H1 (cell line): ENCODE measurements around the gene TAS2R41.

Experiments used
- ATF3 ChIP-seq: IDR thresholded peaks from 2 replicates; pipeline ENCODE4 v1.6.1; 2011; ENCODE audit warnings: low read depth, mild to moderate bottlenecking, low read length; ENCODE audit not compliant: insufficient read depth
- CTCF ChIP-seq, 3 experiments: IDR thresholded peaks; 1 replicate in 2 of 3; 2 replicates in 1 of 3; pipeline versions ENCODE4 v1.5.1 to v1.6.1; 2011; ENCODE audit warnings: low read length in 3 of 3, mild to moderate bottlenecking in 3 of 3, inconsistent platforms in 2 of 3, low read depth in 1 of 3, moderate library complexity in 1 of 3; ENCODE audit not compliant: insufficient read depth in 1 of 3; ENCODE audit errors: control extremely low read depth in 1 of 3
- E2F6 ChIP-seq: IDR thresholded peaks from 2 replicates; pipeline ENCODE4 v1.6.1; 2012; ENCODE audit warnings: inconsistent platforms
- EZH2 ChIP-seq: fragments of 200-600 bp; sonication (generic); IDR thresholded peaks from 2 replicates; pipeline ENCODE4 v1.7.1; 2012; ENCODE audit warnings: low read depth, mild to moderate bottlenecking, moderate library complexity, low read length, inconsistent platforms; ENCODE audit not compliant: severe bottlenecking
- PHF8 ChIP-seq: fragments of 200-600 bp; sonication (generic); conservative IDR thresholded peaks from 2 replicates; pipeline ENCODE4 v1.7.1; 2012; ENCODE audit warnings: low read depth, mild to moderate bottlenecking, inconsistent platforms, low read length, moderate library complexity
- RAD21 ChIP-seq, 2 experiments: IDR thresholded peaks in 1 of 2; conservative IDR thresholded peaks in 1 of 2; 2 replicates each; pipeline ENCODE4 v1.6.1; 2011; ENCODE audit warnings: low read depth in 2 of 2, low read length in 2 of 2, improper control_type of control experiment in 1 of 2, inconsistent platforms in 1 of 2, mild to moderate bottlenecking in 1 of 2, moderate library complexity in 1 of 2
- SP2 ChIP-seq: IDR thresholded peaks from 2 replicates; pipeline ENCODE4 v1.6.1; 2012; ENCODE audit warnings: mild to moderate bottlenecking, low read length, inconsistent platforms
- SUZ12 ChIP-seq: fragments of 200-600 bp; sonication (generic); IDR thresholded peaks from 2 replicates; pipeline ENCODE4 v1.6.1; 2012; ENCODE audit warnings: mild to moderate bottlenecking, inconsistent platforms, low read length, moderate library complexity, mixed read lengths
- TCF12 ChIP-seq: IDR thresholded peaks from 2 replicates; pipeline ENCODE4 v1.6.1; 2011; ENCODE audit warnings: low read depth, mild to moderate bottlenecking, low read length

GRCh38 chr7:143505838-143506237, 28.2 kb downstream of the TAS2R41 start:
- TF ChIP-seq ATF3 (no peak), CTCF (IDR thresholded peaks at IDR 0.05; ENCODE audit: control extremely low read depth in 1 of 3, insufficient read depth in 1 of 3, low read depth in 1 of 3, low read length in 3 of 3) (no peak), PHF8 (no peak), RAD21 (IDR thresholded peaks at IDR 0.05 in 1 of 2, conservative IDR thresholded peaks at IDR 0.05 in 1 of 2; ENCODE audit: low read depth in 2 of 2, low read length in 2 of 2) (no peak), EZH2 (no peak), SP2 (no peak), SUZ12 (no peak), TCF12 (no peak), E2F6 (no peak)
